B cell (primary cell): Measurements from ENCODE around the gene MSI1. TPM values are rescaled to one million over a fixed set of nuclear protein-coding genes. Genes with fewer than 3 reads are reported as not detected.

ENCODE experiments used
- ATAC-seq: fragments of 200-7000 bp; cut with Tn5 transposase; one replicate; pipeline ENCODE4 v1.10.0; 2021; ENCODE audit warnings: low read depth, mild to moderate bottlenecking, moderate number of reproducible peaks, moderate library complexity
- CTCF ChIA-PET: fragments of 350-600 bp; sonication (Branson Sonifier 250); formaldehyde crosslinking; loops from one replicate; lab custom pipeline; 2021; ENCODE audit warnings: antibody characterized with exemption, inconsistent platforms; lab: Charles Lee
- POLR2A ChIA-PET: fragments of 350-600 bp; sonication (Branson Sonifier 250); formaldehyde crosslinking; loops from one replicate; lab custom pipeline; 2021; ENCODE audit warnings: antibody characterized with exemption; lab: Charles Lee
- DNase-seq: peaks from one replicate; pipeline ENCODE4 v3.0.0; 2013
- H2AFZ ChIP-seq: 2 replicates; pipeline ENCODE4 v1.6.1; 2012; ENCODE audit warnings: mild to moderate bottlenecking, low read depth, low read length; ENCODE audit not compliant: insufficient read depth, poor library complexity, severe bottlenecking
- H3K27ac ChIP-seq, 2 donors: 1 replicate in 1 of 2; 2 replicates in 1 of 2; pipeline ENCODE4 v1.5.1; 2012 to 2013; ENCODE audit warnings: low read length in 2 of 2, mild to moderate bottlenecking in 2 of 2, moderate library complexity in 1 of 2
- H3K27me3 ChIP-seq, 4 experiments: fragments of 200-600 bp in 1 of 4; sonication (generic) in 1 of 4; replicated peaks in 1 of 4; 1 replicate in 2 of 4; 2 replicates in 2 of 4; pipeline versions ENCODE4 v1.6.1 to v1.7.0; 2013 to 2016; ENCODE audit warnings: low read length in 3 of 4, mild to moderate bottlenecking in 2 of 4, mixed read lengths in 1 of 4, moderate library complexity in 1 of 4; ENCODE audit not compliant: insufficient read depth in 4 of 4, control insufficient read depth in 3 of 4; ENCODE audit errors: control extremely low read depth in 1 of 4
- H3K36me3 ChIP-seq, 2 experiments: replicated peaks in 1 of 2; 1 replicate in 1 of 2; 2 replicates in 1 of 2; pipeline versions ENCODE4 v1.6.1 to v1.7.1; 2013; ENCODE audit warnings: low read length in 1 of 2; ENCODE audit not compliant: insufficient read depth in 2 of 2, control insufficient read depth in 1 of 2; ENCODE audit errors: control extremely low read depth in 1 of 2, extremely low read depth in 1 of 2
- H3K4me1 ChIP-seq, 2 donors: fragments of 200-600 bp in 1 of 2; sonication (generic) in 1 of 2; 1 replicate in 1 of 2; 2 replicates in 1 of 2; pipeline versions ENCODE4 v1.5.1 to v1.6.1; 2013 to 2017; ENCODE audit warnings: low read length in 2 of 2; ENCODE audit not compliant: control insufficient read depth in 2 of 2, insufficient read depth in 2 of 2
- H3K4me2 ChIP-seq: replicated peaks from 2 replicates; pipeline ENCODE3; 2012; ENCODE audit warnings: mild to moderate bottlenecking, low read depth, low read length; ENCODE audit not compliant: poor library complexity, severe bottlenecking
- H3K4me3 ChIP-seq, 5 experiments: fragments of 200-600 bp in 1 of 5; sonication (generic) in 1 of 5; 1 replicate in 3 of 5; 2 replicates in 2 of 5; pipeline versions ENCODE4 v1.5.1 to v1.7.0; 2011 to 2016; ENCODE audit warnings: low read length in 4 of 5, mild to moderate bottlenecking in 4 of 5, low read depth in 2 of 5, control low read depth in 1 of 5, moderate library complexity in 1 of 5; ENCODE audit not compliant: insufficient read depth in 1 of 5; ENCODE audit errors: control extremely low read depth in 1 of 5, extremely low read depth in 1 of 5
- H3K79me2 ChIP-seq: fragments of 200-600 bp; sonication (generic); one replicate; pipeline ENCODE4 v1.6.0; 2016; ENCODE audit warnings: low read length; ENCODE audit not compliant: control insufficient read depth, insufficient read depth
- H3K9ac ChIP-seq: fragments of 200-600 bp; sonication (generic); 2 replicates; pipeline ENCODE4 v1.6.1; 2017; ENCODE audit warnings: mild to moderate bottlenecking, low read length, moderate library complexity
- H3K9me3 ChIP-seq, 3 donors: one replicate each; pipeline versions ENCODE4 v1.6.1 to v1.7.1; 2013; ENCODE audit warnings: low read length in 2 of 3; ENCODE audit not compliant: control insufficient read depth in 2 of 3, insufficient read depth in 1 of 3; ENCODE audit errors: control extremely low read depth in 1 of 3
- H4K20me1 ChIP-seq: 2 replicates; pipeline ENCODE4 v1.6.0; 2012; ENCODE audit warnings: mild to moderate bottlenecking, low read length; ENCODE audit not compliant: insufficient read depth, control insufficient read depth, poor library complexity, severe bottlenecking
- H3K27ac Mint-ChIP-seq: one replicate; pipeline ENCODE4 v1.8.0; 2021; ENCODE audit warnings: mixed read lengths
- H3K27me3 Mint-ChIP-seq: one replicate; pipeline ENCODE4 v1.8.0; 2021; ENCODE audit warnings: mixed read lengths
- H3K4me1 Mint-ChIP-seq: one replicate; pipeline ENCODE4 v1.8.0; 2021; ENCODE audit warnings: mixed read lengths
- H3K4me3 Mint-ChIP-seq: one replicate; pipeline ENCODE4 v1.8.0; 2021; ENCODE audit warnings: mixed read lengths
- H3K9me3 Mint-ChIP-seq: one replicate; pipeline ENCODE4 v1.8.0; 2022; ENCODE audit warnings: mixed read lengths; ENCODE audit not compliant: insufficient read depth
- CTCF ChIP-seq: fragments of 200-600 bp; IDR thresholded peaks from one replicate; pipeline ENCODE4 v1.8.0; 2022; ENCODE audit warnings: antibody characterized with exemption, mild to moderate bottlenecking
- EZH2 ChIP-seq: IDR thresholded peaks from 2 replicates; pipeline ENCODE4 v1.6.1; 2012; ENCODE audit warnings: borderline replicate concordance, low read depth, mild to moderate bottlenecking, moderate library complexity, low read length; ENCODE audit not compliant: insufficient read depth, poor library complexity, severe bottlenecking
- WGBS: methylation state at CpG from one replicate; pipeline ENCODE4 v1.1.5; 2013; ENCODE audit warnings: missing lambda C conversion rate; ENCODE audit not compliant: insufficient coverage; 5-methylcytosine and 5-hydroxymethylcytosine counted together
- intact Hi-C: fragments of 100-400 bp; cut with micrococcal nuclease; formaldehyde crosslinking; loops from one replicate; pipeline ENCODE4 v1.10.0; 2022
- polyA plus RNA-seq: library from polyadenylated mRNA; depleted of rRNA; stranded (reverse); fragments of >200 nt; gene quantifications from 2 replicates; pipeline ENCODE4 v1.2.3, GENCODE V29; 2012
- total RNA-seq, 2 donors: library from RNA; stranded (reverse); fragments of 120-200 nt in 1 of 2; gene quantifications; 1 replicate in 1 of 2; 2 replicates in 1 of 2; pipeline versions ENCODE4 v1.2.3 to v1.2.4, GENCODE V29; 2013 to 2022

MSI1 gene
- total and polyA plus RNA-seq, 2 donors (not counting 1 experiment from before 2014, with no cell fraction given) = not detected

- intact Hi-C loops = loop anchor here (1.0 to 5.0 kb wide), 5 partner anchors 15 to 152 kb away; partner anchors contain the start of genes COX6A1, RNU4-1, RPLP0 and SIRT4
- Histone ChIP-seq H3K4me2 (peak overlapping the region; percentile 84), H3K4me3 (peak overlapping the region; percentile 55 to 78 (median 66)), H2AFZ (peak overlapping the region; percentile 96), H3K9me3 (peaks cover 0 to 5% (median 0%) of the 10 kb centered on the region in 3 donors), H3K27ac (peak overlapping the region; percentile 86 to 95), H3K9ac (peak overlapping the region; percentile 73), H3K27me3 (peaks cover 0 to 6% (median 0%) of the 10 kb centered on the region in 4 experiments), H4K20me1 (no peaks in the 10 kb centered on the region), H3K4me1 (peaks cover 10 to 13% of the 10 kb centered on the region in 2 donors), H3K36me3 (no peaks in the 10 kb centered on the region), H3K79me2 (no peaks in the 10 kb centered on the region)
- H3K4me1 Mint-ChIP-seq = peaks cover 14% of the 10 kb centered on the region
- DNase-seq (no peak), ATAC-seq (no peak)
- no peak for TF ChIP-seq CTCF
- no peak for TF ChIP-seq EZH2
- peak overlapping the region; percentile 76 for H3K4me3 Mint-ChIP-seq
- H3K9me3 Mint-ChIP-seq = peaks cover 2% of the 10 kb centered on the region
- ChIA-PET CTCF (interaction anchor here (0.7 to 3.5 kb wide), 13 partner anchors 10 to 177 kb away, joined by 3 to 24 read pairs (median 4); partner anchors contain the start of genes RNU4-1, RPLP0 and SIRT4), POLR2A (interaction anchor here (0.8 to 1.8 kb wide), 4 partner anchors 12 to 116 kb away, joined by 3 to 21 read pairs (median 5); partner anchors contain the start of genes RNU4-1, RNU4-2, RPLP0 and SIRT4)
- 73% methylated on average over 6 of the region's 9 CpGs for WGBS
- peak overlapping the region; percentile 75 for H3K27ac Mint-ChIP-seq
- H3K27me3 Mint-ChIP-seq = peaks cover 3% of the 10 kb centered on the region
These were observed 52.2 kb downstream of the MSI1 start for GRCh38 chr12:120316798-120317223.

- H2AFZ ChIP-seq = no peak overlapping the region
- ChIA-PET POLR2A (no interaction called here), CTCF (interaction anchor here (1.0 to 1.3 kb wide), 2 partner anchors 10 to 12 kb away, joined by 3 to 8 read pairs; partner anchors contain the start of gene SIRT4)
- H3K27ac ChIP-seq = no peak overlapping the region
- no peak for ATAC-seq
- WGBS = 90% methylated on average over 2 of the region's 5 CpGs
- intact Hi-C loops = no loop called here
- no peaks in the 10 kb centered on the region for H3K79me2 ChIP-seq
- peaks cover 14% of the 10 kb centered on the region for H3K4me1 Mint-ChIP-seq
- H3K4me3 Mint-ChIP-seq = no peak overlapping the region
- peaks cover 2% of the 10 kb centered on the region for H3K9me3 Mint-ChIP-seq
- peaks cover 10 to 13% of the 10 kb centered on the region in 2 donors for H3K4me1 ChIP-seq
- peaks cover 0 to 5% (median 0%) of the 10 kb centered on the region in 3 donors for H3K9me3 ChIP-seq
- no peaks in the 10 kb centered on the region for H3K36me3 ChIP-seq
- TF ChIP-seq CTCF = no peak
- no peak for TF ChIP-seq EZH2
- no peaks in the 10 kb centered on the region for H3K27me3 ChIP-seq
- DNase-seq = no peak
- no peak overlapping the region for H3K4me3 ChIP-seq
- no peaks in the 10 kb centered on the region for H3K27me3 Mint-ChIP-seq
- H4K20me1 ChIP-seq = no peaks in the 10 kb centered on the region
- H3K27ac Mint-ChIP-seq = no peak overlapping the region
- no peak overlapping the region for H3K4me2 ChIP-seq
- H3K9ac ChIP-seq = no peak overlapping the region
These were observed 54.7 kb downstream of the MSI1 start for GRCh38 chr12:120314220-120314619.
